SKM-1 (cell line): ENCODE results near the gene CD164L2.
"Not testable (repeated sequence)": the region's sequence is repeated elsewhere in the genome, so short reads cannot be mapped to it uniquely, and the experiment has no call there.

ENCODE experiments used
- DNase-seq: peaks from one replicate; lab custom pipeline; 2025; ENCODE audit not compliant: unreplicated experiment; lab: John Stamatoyannopoulos, UW

CD164L2 gene

DNA sequence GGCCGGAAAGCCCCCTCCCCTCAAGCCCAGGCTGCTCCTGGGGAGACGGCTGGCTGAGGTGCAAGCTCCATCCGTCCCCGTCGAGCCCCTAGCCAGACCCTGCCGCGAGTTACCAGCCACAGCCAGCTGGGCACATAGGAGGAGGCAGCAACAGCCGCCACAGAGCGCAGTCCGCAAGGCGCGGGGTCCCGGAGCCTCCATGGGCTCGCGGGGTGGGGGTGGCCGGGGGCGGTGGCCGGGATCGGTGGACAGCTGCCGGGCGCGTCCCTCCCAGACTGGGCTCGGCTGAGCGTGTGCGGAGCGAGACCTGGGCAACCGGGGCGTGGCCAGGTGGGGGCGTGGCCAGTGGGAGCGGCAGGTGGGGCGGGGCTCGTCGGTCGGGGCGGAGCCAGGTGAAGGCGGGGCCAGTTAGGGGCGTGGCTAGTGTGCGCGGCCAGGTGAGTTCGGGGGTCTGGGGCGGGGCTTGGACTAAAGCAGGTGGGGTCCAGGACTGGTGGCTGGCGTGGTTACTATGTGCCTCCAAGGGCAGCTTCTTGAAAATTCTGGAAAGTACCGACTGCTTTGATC is at the start of gene CD164L2:
CD164L2 (minus strand) TSS at position 295 of the 567 bp plus-strand sequence; CDS start at position 201, 94 bp downstream.
- DNase-seq, result no peak

DNA sequence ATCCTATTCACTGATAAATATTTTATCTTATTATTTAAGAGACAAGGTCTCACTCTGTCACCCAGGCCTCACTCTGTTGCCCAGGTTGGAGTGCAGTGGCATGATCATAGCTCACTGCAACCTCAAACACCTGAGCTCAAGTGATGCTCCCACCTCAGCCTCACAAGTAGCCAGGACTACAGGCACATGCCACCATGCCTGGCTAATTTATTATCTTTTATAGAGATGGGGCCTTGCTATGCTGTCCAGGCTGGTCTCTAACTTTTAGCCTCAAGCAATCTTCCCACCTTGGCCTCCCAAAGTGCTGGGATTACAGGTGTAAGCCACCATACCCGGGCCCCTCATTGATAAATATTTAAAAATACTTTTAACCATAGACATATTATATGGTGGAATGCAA is 49.6 kb upstream of the CD164L2 start:
- DNase-seq, result not testable (repeated sequence)

DNA sequence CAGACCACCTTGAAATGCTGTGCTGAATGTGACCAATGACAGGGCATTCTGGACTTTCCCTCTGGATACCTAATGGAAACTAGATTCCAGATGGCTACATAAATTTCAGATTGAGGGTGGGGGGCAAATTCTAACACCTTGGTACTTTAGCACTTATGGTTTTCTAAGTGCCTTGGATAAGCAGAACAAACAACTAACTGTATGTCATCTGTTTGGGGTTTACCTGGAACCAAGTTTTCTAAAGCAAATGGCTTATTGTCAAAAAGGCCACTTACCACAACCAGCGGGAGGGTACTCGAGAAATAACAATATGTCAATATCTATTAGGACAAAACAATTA is 48.4 kb upstream of the CD164L2 start:
- DNase-seq, result no peak

DNA sequence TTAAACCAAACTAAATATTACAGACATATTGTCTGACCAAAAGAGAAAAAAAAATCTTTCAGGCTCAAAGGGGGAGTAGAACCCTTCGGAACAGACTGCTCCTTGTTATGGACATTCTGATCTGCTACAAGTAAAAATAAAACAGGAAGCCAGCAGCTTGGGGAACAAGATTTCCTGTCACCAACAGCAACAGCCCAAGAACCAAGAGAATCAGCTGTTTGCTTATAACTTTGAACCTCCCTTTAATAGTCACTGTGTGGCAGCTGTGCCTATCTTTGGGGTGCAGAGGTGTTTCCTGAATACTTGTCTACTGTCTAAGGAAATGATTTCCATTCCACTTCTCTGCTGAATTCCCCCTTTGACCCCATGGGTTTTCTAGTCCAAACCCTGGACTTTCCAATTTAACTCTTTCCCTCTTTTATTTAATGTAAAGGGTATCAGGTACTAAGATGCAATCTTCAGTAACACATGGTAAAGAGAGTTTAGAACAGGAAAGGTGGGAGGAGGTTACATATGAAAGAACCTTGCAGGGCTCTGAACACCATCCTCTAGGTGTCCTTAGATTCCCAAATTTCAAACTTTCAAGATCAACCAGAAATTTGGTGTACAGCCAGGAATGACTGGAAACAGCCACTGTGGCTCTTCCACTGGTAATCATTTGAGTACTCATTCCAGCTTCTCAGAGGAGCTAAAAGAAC is 47.9 kb upstream of the CD164L2 start:
- peak; percentile 15 for DNase-seq

DNA sequence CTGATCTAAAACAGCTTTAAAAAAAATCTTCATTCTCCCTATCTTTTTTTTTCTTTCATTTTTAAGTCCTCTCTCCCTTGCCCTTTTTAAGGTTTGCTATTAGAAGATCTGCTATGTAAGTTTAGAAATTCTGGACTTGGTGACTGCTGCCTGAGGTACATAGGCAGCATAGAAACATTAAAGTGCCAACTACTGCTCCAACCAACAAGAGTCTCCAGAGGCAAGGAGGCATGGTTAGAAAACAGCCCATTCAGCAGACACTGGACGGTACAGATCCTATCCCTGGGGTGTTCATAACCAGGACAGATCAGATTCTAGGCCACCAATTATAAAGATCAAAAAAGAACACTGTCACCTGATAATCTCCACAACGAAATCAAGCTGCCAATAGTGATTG is 45.9 kb upstream of the CD164L2 start:
- no peak for DNase-seq

DNA sequence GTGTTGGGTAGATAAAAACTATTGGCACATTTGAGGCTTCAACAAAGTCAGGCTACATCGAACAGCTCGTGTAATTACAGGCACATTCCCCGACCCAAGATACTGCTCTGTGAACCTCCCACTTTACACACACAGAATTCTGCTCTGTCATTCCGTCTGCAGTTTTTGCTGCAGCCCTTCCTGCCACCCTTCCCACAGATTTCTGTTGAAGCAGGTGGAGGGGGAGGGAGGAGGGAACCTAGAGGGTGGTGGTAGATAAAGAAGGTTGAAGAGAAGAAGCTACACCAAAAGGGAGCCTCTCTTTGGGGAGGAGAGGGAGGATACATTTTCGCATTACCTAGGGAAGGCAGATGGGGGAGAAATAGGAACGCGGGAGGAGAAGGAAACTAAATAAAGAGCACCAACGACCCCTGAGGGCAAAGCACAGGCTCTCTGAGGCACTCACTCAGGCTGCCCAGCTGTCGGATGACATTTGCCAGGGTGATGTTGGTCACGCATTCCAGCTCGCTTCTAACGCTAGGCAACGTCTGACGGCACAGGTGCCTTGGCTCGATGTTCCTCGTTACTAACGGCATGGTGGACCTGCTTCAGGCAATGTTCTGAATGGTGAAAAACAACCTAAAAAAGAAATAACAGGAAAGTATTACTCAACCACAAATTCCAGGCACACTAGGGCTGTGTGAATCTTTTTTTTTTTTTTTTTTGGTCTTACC is 45.3 kb upstream of the CD164L2 start:
- DNase-seq, result no peak

DNA sequence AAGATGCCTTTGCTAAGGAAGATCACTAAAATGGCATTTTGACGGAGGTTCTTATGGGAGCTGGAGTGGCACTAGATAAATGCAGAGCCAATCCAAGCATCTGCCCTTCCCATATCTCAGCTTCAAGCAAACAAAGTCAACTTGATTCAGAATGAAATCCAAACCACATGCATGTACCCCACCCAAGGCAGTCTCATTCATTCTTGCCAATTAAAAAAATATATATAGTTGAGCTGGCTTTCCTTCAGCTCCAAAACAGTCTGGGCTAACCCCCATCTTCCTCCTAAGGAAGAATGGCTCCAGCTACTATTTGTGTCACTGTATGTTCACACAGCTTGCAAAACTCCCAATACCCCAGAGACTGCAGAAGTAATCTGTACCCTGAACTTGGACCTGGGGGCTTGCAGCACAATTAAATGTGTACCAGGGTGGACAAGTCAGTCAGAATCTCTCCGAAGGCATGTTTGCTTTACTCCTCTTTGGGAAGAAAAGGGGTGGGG is 44.7 kb upstream of the CD164L2 start:
- DNase-seq, result no peak

DNA sequence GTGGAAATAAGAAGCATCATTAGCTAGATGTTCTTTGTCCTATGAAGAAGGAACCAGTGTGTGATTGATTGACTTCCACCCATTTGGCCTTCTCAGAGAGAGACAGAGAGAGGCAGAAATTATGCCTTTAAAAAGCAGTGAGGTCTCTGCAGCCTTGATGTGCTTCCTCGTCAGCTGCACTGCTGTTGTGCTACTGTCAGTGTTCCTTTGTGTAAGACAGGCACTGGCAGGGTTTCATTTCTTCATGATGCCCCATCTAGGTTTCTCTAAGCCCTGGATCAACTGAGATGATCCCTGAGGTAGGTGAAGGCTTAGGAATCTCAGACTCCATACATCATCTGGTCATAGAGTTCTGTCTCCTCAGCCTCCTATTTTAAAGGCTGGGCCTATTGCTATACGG is 44.2 kb upstream of the CD164L2 start:
- DNase-seq, result no peak

DNA sequence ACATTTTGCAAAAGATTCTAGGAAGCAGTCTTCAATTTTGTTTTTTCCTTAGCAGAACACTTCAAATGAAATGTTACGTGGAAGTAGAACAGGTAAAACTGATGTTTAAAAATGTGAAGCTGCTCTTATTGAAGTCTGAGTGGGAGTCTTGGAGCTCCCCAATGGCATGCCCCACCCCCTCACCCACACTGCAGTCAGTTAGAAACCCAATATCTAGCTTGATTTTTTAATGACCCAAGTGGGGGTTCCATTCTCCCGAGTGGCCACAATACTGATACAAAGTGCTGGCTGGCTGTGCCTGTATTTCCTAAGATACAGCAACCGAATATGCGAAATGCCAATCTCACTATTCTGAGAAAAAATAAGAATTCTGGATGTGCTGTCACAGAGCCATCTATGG is 40.6 kb upstream of the CD164L2 start:
- DNase-seq, result no peak

DNA sequence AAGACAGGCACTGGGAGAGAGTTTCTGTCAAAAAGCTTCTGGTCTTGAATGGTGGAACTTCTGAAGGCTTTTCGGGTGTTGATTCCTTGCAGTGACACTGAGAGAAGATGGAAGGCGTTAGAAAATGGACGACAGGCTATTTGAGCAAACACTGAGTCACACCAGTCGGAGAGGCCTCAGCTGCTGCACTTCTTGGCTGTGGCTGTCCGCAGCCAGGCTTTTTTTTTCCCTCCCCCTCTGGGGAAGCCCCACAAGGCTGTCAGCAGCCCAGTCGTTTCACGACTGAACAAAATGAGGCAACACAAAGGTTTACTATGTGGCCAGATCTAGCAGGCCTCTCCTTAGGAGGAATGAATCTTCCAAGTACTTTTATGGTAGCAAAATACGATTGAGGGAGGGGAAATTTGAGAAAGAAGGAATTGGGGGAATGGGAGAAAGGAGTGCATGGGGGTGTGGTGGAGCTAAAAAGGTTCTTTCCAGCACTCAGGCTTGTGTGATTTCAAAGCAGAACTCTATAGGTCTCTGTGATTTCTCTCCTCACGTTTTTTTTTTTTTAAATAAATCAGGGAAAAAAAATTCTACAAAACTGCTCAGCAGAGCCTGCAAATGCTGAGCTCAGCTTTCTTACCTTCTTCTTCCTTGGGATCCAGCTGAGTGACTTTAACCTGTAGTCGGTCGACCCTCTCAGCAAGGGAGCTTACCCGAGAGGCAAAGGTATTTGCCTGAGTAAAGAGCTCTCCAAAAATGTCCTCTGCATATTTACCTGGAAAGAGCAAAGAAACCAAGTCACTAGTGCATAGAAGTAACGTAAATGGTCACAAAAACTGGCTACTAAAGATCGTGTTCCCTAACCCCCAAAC is 35.4 kb upstream of the CD164L2 start:
- DNase-seq, result no peak

DNA sequence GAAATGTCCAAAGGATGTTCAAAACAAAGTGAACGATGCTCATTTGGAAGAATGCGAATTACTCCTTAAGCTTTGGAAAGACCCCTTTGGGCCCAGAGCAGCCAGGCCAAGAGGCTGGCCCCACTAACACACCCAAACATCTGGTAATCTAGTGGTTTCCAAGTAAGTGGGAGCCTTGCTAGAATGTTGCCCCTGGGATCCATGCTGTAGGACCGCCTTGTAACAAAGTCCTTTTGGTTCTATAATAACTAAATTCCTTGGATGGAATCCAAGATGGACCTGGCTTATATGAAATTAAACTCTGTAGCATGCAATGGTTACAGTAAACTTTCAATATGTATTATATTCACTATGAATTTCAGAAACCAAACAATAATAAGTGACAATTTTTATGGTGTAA is 34.6 kb upstream of the CD164L2 start:
- no peak for DNase-seq

DNA sequence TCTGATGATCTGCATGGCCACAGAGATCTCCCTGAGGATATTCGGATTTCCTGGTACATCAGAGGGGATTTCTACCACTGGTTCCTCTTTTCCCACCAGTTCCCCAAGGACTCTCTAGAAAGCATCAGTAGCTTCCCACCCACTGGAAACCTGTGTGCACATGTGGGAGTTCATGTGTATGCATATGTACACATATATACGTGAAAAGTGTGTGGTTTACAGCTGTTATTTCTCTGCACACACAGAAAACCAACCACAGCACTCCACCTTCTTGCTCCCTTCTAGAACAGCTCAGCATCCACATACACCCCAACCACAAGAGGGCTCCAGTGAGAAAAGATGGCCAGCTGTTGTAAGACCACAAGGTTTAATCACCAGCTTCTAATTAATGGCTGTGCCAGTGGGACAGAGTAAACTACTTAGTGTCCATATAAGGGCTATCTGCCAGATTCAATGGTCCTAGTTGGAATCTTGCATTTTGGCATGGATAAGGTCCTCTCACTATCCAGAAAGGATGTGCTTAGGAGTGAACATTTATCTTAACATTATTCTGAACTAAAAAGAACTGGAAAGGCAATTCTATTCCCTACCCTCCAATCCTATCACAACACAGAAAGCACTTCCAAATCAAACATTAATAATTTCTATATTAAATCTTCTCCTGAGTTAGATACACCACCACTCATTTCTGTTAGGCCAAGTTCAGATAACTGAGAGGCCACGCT is 33.4 kb upstream of the CD164L2 start:
- no peak for DNase-seq

DNA sequence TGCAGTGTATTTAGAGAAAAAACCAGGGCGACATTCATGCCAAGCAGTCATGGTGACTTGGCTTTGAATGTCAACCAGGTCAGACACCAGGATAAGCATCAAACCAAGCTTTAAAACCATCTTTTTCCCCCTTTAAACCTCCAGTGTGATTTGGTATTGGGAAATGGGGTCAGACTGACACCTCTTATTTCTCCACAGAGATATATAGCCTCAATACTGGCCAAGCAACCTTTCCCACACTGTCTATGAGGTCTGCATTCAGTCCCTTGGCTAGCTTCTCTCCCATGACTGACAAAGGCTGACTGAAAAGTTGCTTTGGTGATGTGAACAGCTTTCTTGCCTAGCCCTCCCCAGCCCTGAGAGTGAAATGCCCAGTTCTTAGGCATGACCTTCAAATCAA is 31.0 kb upstream of the CD164L2 start:
- DNase-seq, result no peak

DNA sequence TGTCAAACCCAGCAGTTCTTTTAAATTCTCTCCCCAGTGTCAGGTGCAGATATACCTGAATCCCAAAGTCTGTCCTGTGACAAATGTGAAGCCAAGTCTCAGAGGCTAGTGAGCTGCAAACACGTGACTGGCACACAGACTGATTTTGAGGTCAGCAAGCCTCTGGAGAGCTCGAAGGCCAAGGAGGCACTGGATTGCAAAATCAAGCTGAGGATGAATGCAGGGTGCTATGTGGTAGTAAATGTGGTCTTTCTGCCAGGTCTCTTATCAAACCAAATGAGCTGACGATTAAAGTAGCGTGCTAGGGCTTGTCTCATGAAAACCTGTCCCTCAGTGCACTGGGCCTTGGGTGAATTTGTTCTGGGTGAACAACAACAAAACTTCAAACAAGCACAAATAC is 29.9 kb upstream of the CD164L2 start:
- DNase-seq, result no peak

DNA sequence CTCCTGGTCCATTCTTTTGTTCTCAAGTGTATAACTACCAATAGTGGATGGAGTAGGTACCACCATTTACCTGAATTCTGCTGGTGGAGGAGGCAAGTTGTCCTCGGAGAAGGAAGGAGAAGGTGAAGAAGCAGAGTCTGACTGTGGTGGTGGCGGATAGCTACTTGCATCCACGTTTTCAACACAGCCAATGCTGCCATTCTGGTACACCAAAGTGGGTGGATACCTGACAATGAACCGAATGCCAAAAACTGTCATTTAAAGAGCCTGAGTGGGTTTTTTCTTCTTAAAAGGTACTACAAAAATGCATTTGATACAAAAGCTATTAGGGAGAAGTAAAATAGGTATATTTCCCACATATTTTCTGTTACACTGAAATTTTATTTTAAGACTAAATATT is 29.4 kb upstream of the CD164L2 start:
- no peak for DNase-seq

DNA sequence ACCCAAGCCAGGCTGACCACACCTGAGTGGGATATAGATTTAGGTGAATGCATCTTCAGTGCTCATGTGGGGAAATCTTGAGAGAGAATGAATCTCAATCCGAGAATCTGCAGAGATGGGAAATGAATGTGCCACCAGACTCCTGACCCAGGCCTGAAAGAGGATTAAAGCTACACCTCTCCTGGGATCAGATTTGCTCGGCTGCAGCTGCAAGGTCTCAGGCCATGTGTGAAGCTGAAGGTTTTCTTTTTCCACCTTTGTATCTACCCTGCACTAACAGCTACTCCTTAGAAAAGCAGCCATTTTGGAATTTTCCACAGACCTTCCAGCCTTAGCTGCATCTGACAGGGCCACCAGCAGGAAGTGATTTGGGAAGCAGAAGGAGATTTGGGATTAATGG is 27.6 kb upstream of the CD164L2 start:
- no peak for DNase-seq

DNA sequence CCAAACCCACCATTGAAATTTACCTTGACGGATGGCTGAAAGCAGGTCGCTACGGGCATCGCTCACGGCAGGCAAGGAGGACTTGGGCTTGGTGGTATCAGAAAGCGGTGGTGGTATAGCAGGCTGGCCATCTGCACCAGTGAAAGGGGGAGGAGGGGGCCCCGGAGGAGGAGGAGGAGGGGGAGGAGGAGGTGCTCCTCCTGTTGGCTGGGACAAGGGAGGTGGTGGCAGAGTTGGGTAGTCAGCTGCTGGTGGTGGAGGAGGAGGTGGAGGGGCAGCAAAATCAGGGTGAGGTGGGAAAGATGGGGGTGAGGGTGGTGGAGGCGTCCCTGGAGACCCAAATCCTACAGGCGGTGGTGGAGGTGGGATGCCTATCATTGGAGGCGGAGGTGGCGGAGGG is 26.5 kb upstream of the CD164L2 start:
- no peak for DNase-seq

DNA sequence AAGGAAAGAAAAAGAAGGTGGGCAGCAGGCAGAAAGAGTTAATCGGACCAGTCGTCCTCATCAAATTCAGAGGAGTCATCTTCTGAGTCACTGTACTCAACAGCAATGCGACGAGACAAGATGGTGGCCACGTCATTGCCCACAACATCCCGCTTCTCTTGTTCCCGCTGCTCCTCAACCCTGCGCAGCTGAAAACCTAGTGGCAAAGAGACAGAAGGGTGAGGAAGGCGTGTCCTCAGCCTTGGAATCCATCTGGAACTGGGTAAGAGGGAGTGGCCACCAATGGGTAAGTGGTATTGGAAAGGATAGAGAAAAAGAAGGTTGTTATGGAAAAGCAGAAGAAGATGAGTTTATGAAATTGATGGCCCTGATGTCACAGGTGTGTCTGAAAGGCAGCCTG is 25.0 kb upstream of the CD164L2 start:
- no peak for DNase-seq

DNA sequence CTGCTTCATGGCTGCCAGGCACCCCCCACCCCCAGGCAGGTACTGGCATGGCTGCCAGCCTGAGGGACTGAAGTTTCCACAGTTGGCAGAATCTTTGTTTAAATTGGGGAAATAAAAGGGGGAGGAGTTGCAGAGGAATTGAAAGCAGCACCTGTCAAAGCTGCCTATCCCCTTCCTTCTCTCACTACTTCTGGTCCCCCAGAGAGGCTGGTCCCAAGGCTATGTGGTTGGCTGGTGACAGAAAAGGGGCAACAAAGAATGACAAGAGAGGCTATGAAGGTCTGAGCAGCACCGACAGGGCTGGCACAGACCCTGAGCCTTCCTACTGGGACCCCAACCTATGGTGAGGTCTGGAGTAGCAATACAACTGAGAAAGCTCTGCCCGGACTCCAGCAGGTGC is 23.7 kb upstream of the CD164L2 start:
- not testable (repeated sequence) for DNase-seq

DNA sequence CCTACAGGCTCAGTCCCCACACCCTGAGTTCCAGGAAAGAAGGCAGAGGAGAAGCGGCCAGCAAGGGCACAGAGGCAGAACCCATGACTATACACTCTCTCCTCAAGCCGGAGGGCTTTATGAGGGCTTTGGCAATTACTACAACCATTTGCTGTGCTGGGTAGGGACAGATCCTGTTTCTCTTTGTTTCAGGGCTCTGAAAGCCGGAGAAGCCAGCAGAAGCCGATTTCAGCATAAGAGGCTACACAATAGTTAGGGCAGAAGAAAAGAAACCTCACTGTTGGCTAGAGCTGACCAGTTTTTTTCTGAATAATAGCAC is 23.2 kb upstream of the CD164L2 start:
- no peak for DNase-seq
